OCI-LY3 (cell line): Measurements from ENCODE around the gene KCTD17.

Source experiments
- H2AFZ ChIP-seq: fragments of 200-600, 300-600 bp; shearing (Covaris generic); 2 replicates; pipeline ENCODE4 v1.6.0; 2014; ENCODE audit warnings: antibody characterized with exemption, low read depth, low read length
- H3K27ac ChIP-seq: fragments of 200-600, 300-600 bp; sonication (generic); 2 replicates; pipeline ENCODE4 v1.5.1; 2014; ENCODE audit warnings: mild to moderate bottlenecking, low read length, moderate library complexity, mixed read lengths
- H3K27me3 ChIP-seq: fragments of 200-600, 300-600 bp; sonication (generic); 2 replicates; pipeline ENCODE4 v1.6.1; 2014; ENCODE audit warnings: low read depth, low read length, mixed read lengths
- H3K36me3 ChIP-seq: fragments of 200-600, 300-600 bp; sonication (generic); replicated peaks from 2 replicates; pipeline ENCODE3; 2014; ENCODE audit warnings: low read depth, low read length, mixed read lengths
- H3K4me1 ChIP-seq: fragments of 300-600, 200-600 bp; sonication (generic); 2 replicates; pipeline ENCODE4 v1.6.1; 2014; ENCODE audit warnings: low read length, mixed read lengths
- H3K4me2 ChIP-seq: fragments of 200-600, 300-600 bp; sonication (generic); 2 replicates; pipeline ENCODE4 v1.6.1; 2014; ENCODE audit warnings: low read length, mixed read lengths
- H3K4me3 ChIP-seq: fragments of 300-600, 200-600 bp; sonication (generic); 2 replicates; pipeline ENCODE4 v1.5.1; 2014; ENCODE audit warnings: antibody characterized with exemption, mild to moderate bottlenecking, low read length, moderate library complexity
- H3K79me2 ChIP-seq: fragments of 300-600, 200-600 bp; shearing (Covaris generic); 2 replicates; pipeline ENCODE4 v1.6.1; 2014; ENCODE audit warnings: mild to moderate bottlenecking, low read length, mixed read lengths
- H3K9ac ChIP-seq: fragments of 300-600, 200-600 bp; shearing (Covaris generic); 2 replicates; pipeline ENCODE4 v1.6.0; 2014; ENCODE audit warnings: mild to moderate bottlenecking, low read length, moderate library complexity
- H3K9me3 ChIP-seq: fragments of 200-600, 300-600 bp; shearing (Covaris generic); 2 replicates; pipeline ENCODE4 v1.6.1; 2014; ENCODE audit warnings: low read length, mixed read lengths; ENCODE audit not compliant: insufficient read depth
- H4K20me1 ChIP-seq: fragments of 200-600, 300-600 bp; sonication (generic); 2 replicates; pipeline ENCODE4 v1.6.1; 2016; ENCODE audit warnings: low read length, mixed read lengths; ENCODE audit not compliant: insufficient read depth
- CTCF ChIP-seq: fragments of 200-600, 300-600 bp; sonication (generic); IDR thresholded peaks from 2 replicates; pipeline ENCODE4 v1.5.1; 2014; ENCODE audit warnings: antibody characterized with exemption, low read length, low read depth
- EZH2phosphoT487 ChIP-seq: fragments of 200-600 bp; shearing (Covaris generic); IDR thresholded peaks from 2 replicates; pipeline ENCODE4 v1.6.1; 2018; ENCODE audit warnings: antibody characterized with exemption, mixed run types, low read depth

The KCTD17 gene

GRCh38 chr22:37103656-37104452, 52.3 kb downstream of the KCTD17 start:
- Histone ChIP-seq H4K20me1 (no peaks in the 10 kb centered on the region), H3K4me3 (peak overlapping the region; percentile 63), H3K4me2 (peak overlapping the region; percentile 83), H3K9ac (peak overlapping the region; percentile 40; the same call in 1 of the 2 replicates), H3K27ac (peak overlapping the region; percentile 44), H3K27me3 (peaks cover 16% of the 10 kb centered on the region; the same call in 1 of the 2 replicates), H3K79me2 (no peaks in the 10 kb centered on the region), H3K36me3 (no peaks in the 10 kb centered on the region), H3K9me3 (no peaks in the 10 kb centered on the region), H2AFZ (no peak overlapping the region), H3K4me1 (peaks cover 67% of the 10 kb centered on the region)
- TF ChIP-seq EZH2phosphoT487 (no peak), CTCF (no peak)

- Histone ChIP-seq H3K9me3 (no peaks in the 10 kb centered on the region), H3K9ac (no peak overlapping the region), H3K27ac (no peak overlapping the region), H4K20me1 (no peaks in the 10 kb centered on the region), H3K4me2 (peak overlapping the region; percentile 11; the same call in 1 of the 2 replicates), H3K4me1 (peaks cover 61% of the 10 kb centered on the region), H3K4me3 (no peak overlapping the region), H2AFZ (no peak overlapping the region), H3K36me3 (no peaks in the 10 kb centered on the region), H3K79me2 (no peaks in the 10 kb centered on the region), H3K27me3 (peaks cover 16% of the 10 kb centered on the region; the same call in 1 of the 2 replicates)
- no peak for TF ChIP-seq EZH2phosphoT487
- TF ChIP-seq CTCF, result no peak
Measured at GRCh38 chr22:37105154-37105553, 53.6 kb downstream of the KCTD17 start.

GRCh38 chr22:37105990-37106389, 54.4 kb downstream of the KCTD17 start:
- Histone ChIP-seq H3K4me3 (no peak overlapping the region), H4K20me1 (no peaks in the 10 kb centered on the region), H3K36me3 (no peaks in the 10 kb centered on the region), H3K27me3 (peaks cover 16% of the 10 kb centered on the region; the same call in 1 of the 2 replicates), H3K4me1 (peaks cover 53% of the 10 kb centered on the region), H2AFZ (no peak overlapping the region), H3K9ac (no peak overlapping the region), H3K4me2 (no peak overlapping the region), H3K9me3 (no peaks in the 10 kb centered on the region), H3K27ac (no peak overlapping the region), H3K79me2 (no peaks in the 10 kb centered on the region)
- TF ChIP-seq EZH2phosphoT487, result no peak
- no peak for TF ChIP-seq CTCF

GRCh38 chr22:37107816-37108621, 56.5 kb downstream of the KCTD17 start:
- Histone ChIP-seq H3K36me3 (no peaks in the 10 kb centered on the region), H3K9me3 (no peaks in the 10 kb centered on the region), H3K4me2 (no peak overlapping the region), H3K4me3 (no peak overlapping the region), H3K27me3 (peaks cover 16% of the 10 kb centered on the region; the same call in 1 of the 2 replicates), H3K79me2 (no peaks in the 10 kb centered on the region), H3K9ac (no peak overlapping the region), H4K20me1 (no peaks in the 10 kb centered on the region), H3K4me1 (peaks cover 32% of the 10 kb centered on the region), H3K27ac (no peak overlapping the region), H2AFZ (no peak overlapping the region)
- TF ChIP-seq CTCF (no peak), EZH2phosphoT487 (no peak)
